HepG2 (cell line): Measurements from ENCODE around the gene TPGS1. TPM values are rescaled to one million over a fixed set of nuclear protein-coding genes. Genes with fewer than 3 reads are reported as not detected.
A peak's percentile ranks its signal among the peaks of the same experiment; 100 is the strongest.

Source experiments
- HDAC2 ChIP-seq: sonication (generic); formaldehyde crosslinking; IDR thresholded peaks from 2 replicates; pipeline ENCODE4 v1.4.0; 2020; ENCODE audit warnings: missing genetic modification reagents
- HES4 ChIP-seq: sonication (generic); formaldehyde crosslinking; IDR thresholded peaks from 2 replicates; pipeline ENCODE4 v1.9.0; 2021; ENCODE audit warnings: mild to moderate bottlenecking, missing genetic modification reagents, borderline replicate concordance
- MEF2D ChIP-seq: sonication (generic); formaldehyde crosslinking; IDR thresholded peaks from 2 replicates; pipeline ENCODE4 v1.5.1; 2020; ENCODE audit warnings: mild to moderate bottlenecking, missing genetic modification reagents
- NFRKB ChIP-seq: fragments of 450-650 bp; IDR thresholded peaks from 2 replicates; pipeline ENCODE4 v1.6.1; 2017
- RBFOX2 ChIP-seq: fragments of 200-400 bp; formaldehyde crosslinking; IDR thresholded peaks from 2 replicates; pipeline ENCODE4 v1.6.1; 2017; ENCODE audit warnings: low read depth, mild to moderate bottlenecking, low read length
- RFXANK ChIP-seq: IDR thresholded peaks from 2 replicates; pipeline ENCODE4 v1.6.1; 2016
- ZNF33B ChIP-seq: sonication (generic); formaldehyde crosslinking; IDR thresholded peaks from 2 replicates; pipeline ENCODE4 v1.5.1; 2020; ENCODE audit warnings: mild to moderate bottlenecking, missing genetic modification reagents
- ZNF772 ChIP-seq: sonication (generic); formaldehyde crosslinking; IDR thresholded peaks from 2 replicates; pipeline ENCODE4 v1.5.0; 2020; ENCODE audit warnings: mild to moderate bottlenecking, missing genetic modification reagents
- polyA plus RNA-seq, 8 experiments: library from polyadenylated mRNA; depleted of rRNA in 3 of 8; stranded (reverse) in 7 of 8; unstranded in 1 of 8; fragments of >200 nt; fragmentation: Illumina TruSeq in 4 of 8; extraction: Trizol in 4 of 8; gene quantifications; 2 replicates each; pipeline versions ENCODE4 v1.2.1 to v1.2.3, GENCODE V29; 2011 to 2016; ENCODE audit warnings: low read depth in 4 of 8, missing spikeins in 1 of 8, mixed read lengths in 1 of 8; ENCODE audit not compliant: insufficient read depth in 1 of 8
- total RNA-seq, 5 experiments: library from RNA; depleted of rRNA; stranded (reverse); fragments of >200 nt; fragmentation: Illumina TruSeq; extraction: Trizol; gene quantifications; 2 replicates each; pipeline ENCODE4 v1.2.3, GENCODE V29; 2016; ENCODE audit warnings: low read depth in 1 of 5
- TF ChIP-seq, protein P1 (sequence below): sonication (generic); formaldehyde crosslinking; IDR thresholded peaks from 2 replicates; pipeline ENCODE4 v1.8.0; 2022; ENCODE audit warnings: mild to moderate bottlenecking, missing genetic modification reagents
- TF ChIP-seq, protein P2 (sequence below): sonication (generic); formaldehyde crosslinking; IDR thresholded peaks from 2 replicates; pipeline ENCODE4 v1.5.1; 2020; ENCODE audit warnings: mild to moderate bottlenecking, missing genetic modification reagents
- TF ChIP-seq, protein P3 (sequence below): sonication (generic); formaldehyde crosslinking; IDR thresholded peaks from 2 replicates; pipeline ENCODE4 v1.4.0; 2020; ENCODE audit warnings: missing genetic modification reagents
- TF ChIP-seq, protein P4 (sequence below): IDR thresholded peaks from 2 replicates; pipeline ENCODE4 v1.6.1; 2016
- TF ChIP-seq, protein P5 (sequence below), 2 experiments: sonication (generic) in 1 of 2; formaldehyde crosslinking in 1 of 2; IDR thresholded peaks; 2 replicates each; pipeline versions ENCODE4 v1.6.1 to v1.9.0; 2014 to 2022; ENCODE audit warnings: antibody characterized with exemption in 1 of 2, borderline replicate concordance in 1 of 2, inconsistent platforms in 1 of 2, low read depth in 1 of 2, missing genetic modification reagents in 1 of 2
- TF ChIP-seq, protein P6 (sequence below): sonication (generic); formaldehyde crosslinking; IDR thresholded peaks from 2 replicates; pipeline ENCODE4 v1.4.0; 2020; ENCODE audit warnings: missing genetic modification reagents

Gene TPGS1
- total and polyA plus RNA-seq, 2 of the 13 experiments (the other 11 are each of a cell fraction or from before 2014, with no cell fraction given): 1.1 to 6.2 TPM

DNA sequence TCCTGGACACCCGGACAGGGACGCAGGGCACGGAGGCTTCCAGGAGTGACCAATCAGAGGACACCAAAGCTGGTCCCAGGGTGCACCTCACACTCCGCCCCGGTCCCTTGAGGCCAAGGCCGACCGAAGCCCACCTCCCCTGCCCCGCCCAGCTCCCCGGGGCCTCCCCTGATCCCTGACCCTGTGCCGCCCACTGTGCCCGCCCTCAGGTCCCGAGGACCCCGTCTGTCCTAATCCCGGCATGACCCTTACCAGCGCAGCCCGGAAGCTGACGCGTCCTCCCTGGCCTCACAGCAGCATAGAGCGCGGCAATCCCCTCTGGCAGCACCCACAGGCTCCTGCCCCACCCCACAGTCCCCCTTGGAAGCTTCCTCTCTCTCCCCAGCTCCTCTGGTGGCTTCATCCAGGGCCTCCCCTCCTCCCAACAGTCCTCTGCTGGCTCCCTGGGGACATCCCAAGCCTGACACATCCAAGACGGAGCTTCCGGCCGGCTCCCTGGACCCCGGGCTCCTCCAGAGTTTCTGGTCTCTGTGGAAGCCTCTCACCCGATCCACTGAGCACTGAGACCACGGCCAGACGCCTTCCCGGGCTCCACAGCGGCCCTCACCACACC is 16.9 kb downstream of the TPGS1 start (continued):
- TF ChIP-seq, protein P1, sequence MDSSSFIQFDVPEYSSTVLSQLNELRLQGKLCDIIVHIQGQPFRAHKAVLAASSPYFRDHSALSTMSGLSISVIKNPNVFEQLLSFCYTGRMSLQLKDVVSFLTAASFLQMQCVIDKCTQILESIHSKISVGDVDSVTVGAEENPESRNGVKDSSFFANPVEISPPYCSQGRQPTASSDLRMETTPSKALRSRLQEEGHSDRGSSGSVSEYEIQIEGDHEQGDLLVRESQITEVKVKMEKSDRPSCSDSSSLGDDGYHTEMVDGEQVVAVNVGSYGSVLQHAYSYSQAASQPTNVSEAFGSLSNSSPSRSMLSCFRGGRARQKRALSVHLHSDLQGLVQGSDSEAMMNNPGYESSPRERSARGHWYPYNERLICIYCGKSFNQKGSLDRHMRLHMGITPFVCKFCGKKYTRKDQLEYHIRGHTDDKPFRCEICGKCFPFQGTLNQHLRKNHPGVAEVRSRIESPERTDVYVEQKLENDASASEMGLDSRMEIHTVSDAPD (CRISPR knock-in tag): 0 out of 2 replicates have a peak, but pooled peaks have one; percentile 47
- TF ChIP-seq RBFOX2 (peak; percentile 74), HES4 (CRISPR knock-in tag) (no peak), NFRKB (no peak), MEF2D (peak; percentile 85), HDAC2 (CRISPR knock-in tag) (peak; percentile 79), ZNF33B (CRISPR knock-in tag) (no peak), RFXANK (CRISPR knock-in tag) (no peak), ZNF772 (CRISPR knock-in tag) (peak; percentile 85; the same call in 1 of the 2 replicates)
- TF ChIP-seq, protein P2, sequence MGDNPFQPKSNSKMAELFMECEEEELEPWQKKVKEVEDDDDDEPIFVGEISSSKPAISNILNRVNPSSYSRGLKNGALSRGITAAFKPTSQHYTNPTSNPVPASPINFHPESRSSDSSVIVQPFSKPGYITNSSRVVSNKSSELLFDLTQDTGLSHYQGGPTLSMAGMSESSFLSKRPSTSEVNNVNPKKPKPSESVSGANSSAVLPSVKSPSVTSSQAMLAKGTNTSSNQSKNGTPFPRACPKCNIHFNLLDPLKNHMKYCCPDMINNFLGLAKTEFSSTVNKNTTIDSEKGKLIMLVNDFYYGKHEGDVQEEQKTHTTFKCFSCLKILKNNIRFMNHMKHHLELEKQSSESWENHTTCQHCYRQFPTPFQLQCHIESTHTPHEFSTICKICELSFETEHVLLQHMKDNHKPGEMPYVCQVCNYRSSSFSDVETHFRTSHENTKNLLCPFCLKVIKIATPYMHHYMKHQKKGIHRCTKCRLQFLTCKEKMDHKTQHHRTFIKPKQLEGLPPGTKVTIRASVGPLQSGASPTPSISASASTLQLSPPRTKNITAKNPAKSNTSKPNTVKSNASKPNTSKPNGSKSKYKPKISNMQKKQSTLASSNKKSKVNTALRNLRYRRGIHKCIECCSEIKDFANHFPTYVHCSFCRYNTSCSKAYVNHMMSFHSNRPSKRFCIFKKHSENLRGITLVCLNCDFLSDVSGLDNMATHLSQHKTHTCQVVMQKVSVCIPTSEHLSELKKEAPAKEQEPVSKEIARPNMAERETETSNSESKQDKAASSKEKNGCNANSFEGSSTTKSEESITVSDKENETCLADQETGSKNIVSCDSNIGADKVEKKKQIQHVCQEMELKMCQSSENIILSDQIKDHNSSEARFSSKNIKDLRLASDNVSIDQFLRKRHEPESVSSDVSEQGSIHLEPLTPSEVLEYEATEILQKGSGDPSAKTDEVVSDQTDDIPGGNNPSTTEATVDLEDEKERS (CRISPR knock-in tag): peak; percentile 70; the same call in 1 of the 2 replicates
- TF ChIP-seq, protein P3, sequence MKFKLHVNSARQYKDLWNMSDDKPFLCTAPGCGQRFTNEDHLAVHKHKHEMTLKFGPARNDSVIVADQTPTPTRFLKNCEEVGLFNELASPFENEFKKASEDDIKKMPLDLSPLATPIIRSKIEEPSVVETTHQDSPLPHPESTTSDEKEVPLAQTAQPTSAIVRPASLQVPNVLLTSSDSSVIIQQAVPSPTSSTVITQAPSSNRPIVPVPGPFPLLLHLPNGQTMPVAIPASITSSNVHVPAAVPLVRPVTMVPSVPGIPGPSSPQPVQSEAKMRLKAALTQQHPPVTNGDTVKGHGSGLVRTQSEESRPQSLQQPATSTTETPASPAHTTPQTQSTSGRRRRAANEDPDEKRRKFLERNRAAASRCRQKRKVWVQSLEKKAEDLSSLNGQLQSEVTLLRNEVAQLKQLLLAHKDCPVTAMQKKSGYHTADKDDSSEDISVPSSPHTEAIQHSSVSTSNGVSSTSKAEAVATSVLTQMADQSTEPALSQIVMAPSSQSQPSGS (CRISPR knock-in tag): peak; percentile 73; the same call in 1 of the 2 replicates
- TF ChIP-seq, protein P4, sequence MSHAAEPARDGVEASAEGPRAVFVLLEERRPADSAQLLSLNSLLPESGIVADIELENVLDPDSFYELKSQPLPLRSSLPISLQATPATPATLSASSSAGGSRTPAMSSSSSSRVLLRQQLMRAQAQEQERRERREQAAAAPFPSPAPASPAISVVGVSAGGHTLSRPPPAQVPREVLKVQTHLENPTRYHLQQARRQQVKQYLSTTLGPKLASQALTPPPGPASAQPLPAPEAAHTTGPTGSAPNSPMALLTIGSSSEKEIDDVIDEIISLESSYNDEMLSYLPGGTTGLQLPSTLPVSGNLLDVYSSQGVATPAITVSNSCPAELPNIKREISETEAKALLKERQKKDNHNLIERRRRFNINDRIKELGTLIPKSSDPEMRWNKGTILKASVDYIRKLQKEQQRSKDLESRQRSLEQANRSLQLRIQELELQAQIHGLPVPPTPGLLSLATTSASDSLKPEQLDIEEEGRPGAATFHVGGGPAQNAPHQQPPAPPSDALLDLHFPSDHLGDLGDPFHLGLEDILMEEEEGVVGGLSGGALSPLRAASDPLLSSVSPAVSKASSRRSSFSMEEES: peak; percentile 65; the same call in 1 of the 2 replicates
- TF ChIP-seq, protein P5, sequence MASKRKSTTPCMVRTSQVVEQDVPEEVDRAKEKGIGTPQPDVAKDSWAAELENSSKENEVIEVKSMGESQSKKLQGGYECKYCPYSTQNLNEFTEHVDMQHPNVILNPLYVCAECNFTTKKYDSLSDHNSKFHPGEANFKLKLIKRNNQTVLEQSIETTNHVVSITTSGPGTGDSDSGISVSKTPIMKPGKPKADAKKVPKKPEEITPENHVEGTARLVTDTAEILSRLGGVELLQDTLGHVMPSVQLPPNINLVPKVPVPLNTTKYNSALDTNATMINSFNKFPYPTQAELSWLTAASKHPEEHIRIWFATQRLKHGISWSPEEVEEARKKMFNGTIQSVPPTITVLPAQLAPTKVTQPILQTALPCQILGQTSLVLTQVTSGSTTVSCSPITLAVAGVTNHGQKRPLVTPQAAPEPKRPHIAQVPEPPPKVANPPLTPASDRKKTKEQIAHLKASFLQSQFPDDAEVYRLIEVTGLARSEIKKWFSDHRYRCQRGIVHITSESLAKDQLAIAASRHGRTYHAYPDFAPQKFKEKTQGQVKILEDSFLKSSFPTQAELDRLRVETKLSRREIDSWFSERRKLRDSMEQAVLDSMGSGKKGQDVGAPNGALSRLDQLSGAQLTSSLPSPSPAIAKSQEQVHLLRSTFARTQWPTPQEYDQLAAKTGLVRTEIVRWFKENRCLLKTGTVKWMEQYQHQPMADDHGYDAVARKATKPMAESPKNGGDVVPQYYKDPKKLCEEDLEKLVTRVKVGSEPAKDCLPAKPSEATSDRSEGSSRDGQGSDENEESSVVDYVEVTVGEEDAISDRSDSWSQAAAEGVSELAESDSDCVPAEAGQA (IDR thresholded peaks at IDR 0.05; ENCODE audit: low read depth): no peak
- TF ChIP-seq, protein P5 (CRISPR knock-in tag; IDR thresholded peaks at IDR 0.05; ENCODE audit: borderline replicate concordance): no peak
- TF ChIP-seq, protein P6, sequence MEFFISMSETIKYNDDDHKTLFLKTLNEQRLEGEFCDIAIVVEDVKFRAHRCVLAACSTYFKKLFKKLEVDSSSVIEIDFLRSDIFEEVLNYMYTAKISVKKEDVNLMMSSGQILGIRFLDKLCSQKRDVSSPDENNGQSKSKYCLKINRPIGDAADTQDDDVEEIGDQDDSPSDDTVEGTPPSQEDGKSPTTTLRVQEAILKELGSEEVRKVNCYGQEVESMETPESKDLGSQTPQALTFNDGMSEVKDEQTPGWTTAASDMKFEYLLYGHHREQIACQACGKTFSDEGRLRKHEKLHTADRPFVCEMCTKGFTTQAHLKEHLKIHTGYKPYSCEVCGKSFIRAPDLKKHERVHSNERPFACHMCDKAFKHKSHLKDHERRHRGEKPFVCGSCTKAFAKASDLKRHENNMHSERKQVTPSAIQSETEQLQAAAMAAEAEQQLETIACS (CRISPR knock-in tag): no peak
